ENCODE measurements around the gene C1QL1.
A peak's percentile ranks its signal among the peaks of the same experiment; 100 is the strongest.

Gene C1QL1

DNA sequence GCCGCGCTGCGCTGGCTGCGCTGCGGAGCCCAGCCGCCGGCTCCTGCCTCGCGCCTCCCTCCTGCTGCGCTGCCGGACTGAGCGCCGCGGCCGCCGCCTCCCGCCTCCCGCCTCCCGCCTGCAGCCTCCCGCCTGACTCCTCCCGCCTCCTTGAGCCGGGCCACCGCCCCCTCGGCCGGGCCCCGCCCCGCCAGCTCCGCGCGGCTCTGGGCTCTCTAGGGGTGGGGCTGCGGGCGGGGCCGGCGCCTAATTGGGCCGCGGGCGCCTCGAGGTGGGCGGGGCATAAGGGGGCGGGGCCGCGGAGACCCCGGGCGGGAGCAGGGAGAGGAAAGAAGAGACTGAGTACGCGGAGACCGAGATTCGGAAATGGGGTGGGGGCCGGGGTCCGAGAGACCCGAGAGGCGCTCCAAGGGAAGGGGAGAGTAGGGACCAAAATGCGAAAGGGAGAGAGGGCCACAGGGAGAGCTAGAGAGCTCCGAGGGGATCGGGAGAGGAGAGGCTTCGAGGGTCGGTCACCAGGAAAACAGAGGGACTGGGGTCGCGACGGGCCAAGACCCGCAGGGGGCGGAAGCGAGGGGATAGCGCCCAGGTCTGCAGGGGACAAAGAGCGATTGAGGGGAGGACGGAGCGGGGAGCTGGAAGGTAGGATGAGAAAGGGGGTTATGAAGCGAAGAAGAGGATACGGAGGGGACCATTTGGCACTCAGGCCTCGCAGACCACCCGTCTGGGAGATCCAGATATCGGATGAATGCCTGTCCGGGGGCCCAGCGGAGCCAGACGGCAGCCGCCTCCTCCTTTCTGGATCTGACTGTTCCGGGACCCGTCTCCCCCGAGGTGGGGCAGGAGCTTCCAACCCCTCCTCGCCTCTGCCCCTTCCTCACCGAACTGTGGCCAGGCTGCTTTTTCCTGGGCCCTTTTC, at the start of gene C1QL1:
Gene C1QL1 (minus strand): TSS at position 79 of the 919 bp plus-strand sequence. CDS start 255 bp downstream, outside the sequence.
- DNase-seq = peak; percentile 96

GRCh38 chr17:45016823-45017222, 48.7 kb upstream of the C1QL1 start:
- peak; percentile 93 for DNase-seq

GRCh38 chr17:45016237-45016636, 48.1 kb upstream of the C1QL1 start:
- DNase-seq = no peak

DNA sequence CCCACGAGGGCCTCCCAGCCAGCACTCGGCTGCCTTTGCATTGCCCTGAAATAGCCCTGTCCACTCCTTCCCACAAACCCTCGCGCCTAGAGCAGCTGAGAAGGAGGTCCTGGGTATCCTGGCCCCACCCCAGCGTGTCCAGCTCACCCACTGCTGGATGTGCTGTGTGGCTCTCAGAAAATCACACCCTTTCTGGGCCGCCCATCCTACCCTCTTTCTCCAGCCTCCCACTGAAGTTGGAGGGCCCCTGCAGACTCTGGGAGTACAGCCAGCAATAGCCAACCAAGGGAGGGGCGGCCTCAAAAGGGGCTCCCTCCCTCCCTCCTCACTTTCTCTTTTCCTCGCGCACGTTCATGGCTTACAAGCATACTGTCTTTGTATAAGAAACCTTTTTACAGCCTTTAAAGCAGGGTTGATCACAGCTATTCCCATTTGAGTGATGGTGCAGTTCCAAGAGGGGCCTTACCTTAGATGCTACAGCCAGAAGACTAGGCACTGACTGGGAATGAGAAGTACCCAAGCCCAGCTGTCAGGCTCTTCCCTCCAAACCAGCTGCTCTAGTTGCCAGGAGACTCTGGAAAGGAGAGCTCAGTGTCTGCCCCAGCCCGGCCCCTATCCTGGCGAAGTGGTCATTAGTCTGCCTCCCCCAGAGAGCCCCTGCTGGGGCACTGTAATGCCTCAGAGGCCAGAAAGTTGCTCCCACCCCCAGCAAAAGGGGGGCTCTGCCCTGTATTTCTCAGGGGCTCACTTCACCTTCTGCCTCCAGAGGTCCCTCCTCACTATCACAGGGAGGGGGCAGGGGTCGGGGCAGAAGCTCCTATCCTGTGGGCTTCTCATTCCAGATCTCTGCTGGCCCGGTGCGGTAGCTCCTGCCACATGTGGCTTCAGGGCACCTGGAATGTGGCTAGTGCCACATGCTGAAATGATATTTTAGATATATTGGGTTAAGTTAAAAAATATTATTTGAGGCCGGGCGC, 45.2 kb upstream of the C1QL1 start:
- peak; percentile 77 for DNase-seq

DNA sequence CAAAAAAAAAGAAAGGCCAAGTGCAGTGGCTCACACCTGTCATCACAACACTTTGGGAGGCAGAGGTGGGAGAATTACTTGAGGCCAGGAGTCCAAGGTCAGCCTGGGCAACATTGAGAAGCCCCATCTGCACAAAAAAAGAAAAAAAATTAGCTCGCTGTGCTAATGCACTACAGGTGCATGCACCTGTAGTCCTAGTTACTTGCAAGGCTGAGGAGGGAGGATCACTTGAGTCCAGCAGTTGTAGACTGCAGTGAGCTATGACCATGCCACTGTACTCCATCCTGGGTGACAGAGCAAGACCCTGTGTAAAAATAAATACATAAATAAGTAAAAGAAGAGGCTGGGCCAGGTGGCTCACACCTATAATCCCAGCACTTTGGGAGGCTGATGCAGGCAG, 43.7 kb upstream of the C1QL1 start:
- DNase-seq = no peak

DNA sequence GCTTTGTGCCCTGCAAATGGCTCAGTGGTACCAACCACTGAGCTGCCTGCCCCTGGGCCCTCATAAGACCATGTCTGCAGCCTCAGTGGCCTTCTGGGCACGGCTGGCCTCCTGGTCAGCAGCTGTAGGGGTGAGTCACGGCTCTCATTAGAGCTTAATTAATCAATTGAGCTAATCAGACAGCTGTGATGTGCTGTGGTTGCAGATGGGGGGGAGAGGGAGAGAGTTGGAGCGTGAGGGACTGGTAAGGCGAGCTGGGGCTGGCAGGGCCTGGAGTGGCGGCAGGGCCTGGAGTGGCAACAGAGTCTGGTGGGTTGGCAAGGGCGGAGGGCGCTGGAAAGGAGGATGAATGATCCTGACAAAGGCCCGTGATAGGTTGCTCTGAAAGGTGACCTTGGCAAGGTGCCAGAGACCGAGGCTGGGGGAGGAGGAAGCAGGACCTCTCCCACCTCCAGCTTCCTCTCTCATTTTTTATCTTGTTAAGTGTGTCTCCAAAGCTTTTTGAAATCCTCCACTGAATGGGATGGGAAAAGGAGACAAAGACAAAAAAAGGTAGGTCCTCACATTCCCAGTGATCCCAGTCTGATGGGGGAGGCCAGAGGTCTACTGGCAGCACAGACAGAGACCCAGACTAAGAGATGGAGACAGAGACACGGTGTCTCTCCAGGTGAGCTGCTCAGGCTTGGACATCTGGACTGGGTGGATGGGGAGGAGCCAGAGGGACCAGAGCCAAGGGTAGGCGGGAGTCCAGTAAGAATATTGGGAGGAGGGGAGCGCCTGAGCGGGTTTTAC, 41.8 kb upstream of the C1QL1 start:
- DNase-seq = peak; percentile 83

GRCh38 chr17:45008216-45008615, 40.1 kb upstream of the C1QL1 start:
- no peak for DNase-seq

DNA sequence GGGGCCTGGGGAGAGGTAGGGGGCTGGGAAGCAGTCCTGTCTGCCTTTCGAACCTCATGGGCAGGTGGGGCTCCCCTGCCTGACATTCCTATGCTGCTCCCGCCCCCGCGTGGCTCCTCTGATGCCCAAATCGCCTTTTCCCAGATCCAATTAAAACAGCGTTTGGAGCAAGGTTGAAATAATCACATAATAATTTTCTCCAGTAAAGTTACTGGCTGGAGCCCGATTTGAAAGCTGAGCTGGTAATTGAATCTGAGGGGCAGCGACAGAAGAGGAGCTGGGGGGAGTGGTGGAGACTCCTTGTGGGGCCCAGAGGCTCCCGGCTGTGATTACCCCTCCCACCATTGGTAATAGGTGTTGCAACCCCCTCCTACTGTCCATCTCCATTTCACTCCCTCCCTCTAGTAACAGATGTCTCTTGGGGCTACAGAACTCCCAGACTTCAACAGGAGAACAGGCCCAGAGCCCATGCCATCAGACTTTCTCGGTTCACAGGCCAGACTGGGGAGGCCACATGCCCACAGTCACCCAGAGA, 38.9 kb upstream of the C1QL1 start:
- DNase-seq = peak; percentile 100

GRCh38 chr17:45005700-45006099, 37.6 kb upstream of the C1QL1 start:
- no peak for DNase-seq

- DNase-seq = no peak
Observed at GRCh38 chr17:45004388-45004787, 36.3 kb upstream of the C1QL1 start.

- DNase-seq = peak; percentile 33
Observed at GRCh38 chr17:45003877-45004276, 35.8 kb upstream of the C1QL1 start.

DNA sequence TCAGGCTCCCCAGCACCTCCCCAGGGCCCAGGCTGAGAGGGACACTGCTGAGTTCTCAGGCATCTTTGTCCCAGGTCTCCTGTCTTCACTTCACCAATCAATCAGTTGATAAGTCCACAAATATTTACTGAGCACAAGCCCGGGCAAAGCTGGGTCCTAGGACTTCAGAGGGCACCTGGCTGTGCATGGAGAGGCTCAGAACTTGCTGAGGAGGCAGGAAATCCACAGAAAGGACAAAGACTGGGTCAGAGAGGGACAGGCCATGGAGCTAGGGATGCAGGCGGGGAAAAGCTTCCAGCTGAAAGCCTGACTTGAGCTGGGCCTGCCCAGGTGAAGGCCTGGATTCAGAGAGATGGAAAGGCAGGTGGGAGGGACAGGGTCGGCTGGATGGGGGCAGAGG, 33.2 kb upstream of the C1QL1 start:
- DNase-seq = no peak

DNA sequence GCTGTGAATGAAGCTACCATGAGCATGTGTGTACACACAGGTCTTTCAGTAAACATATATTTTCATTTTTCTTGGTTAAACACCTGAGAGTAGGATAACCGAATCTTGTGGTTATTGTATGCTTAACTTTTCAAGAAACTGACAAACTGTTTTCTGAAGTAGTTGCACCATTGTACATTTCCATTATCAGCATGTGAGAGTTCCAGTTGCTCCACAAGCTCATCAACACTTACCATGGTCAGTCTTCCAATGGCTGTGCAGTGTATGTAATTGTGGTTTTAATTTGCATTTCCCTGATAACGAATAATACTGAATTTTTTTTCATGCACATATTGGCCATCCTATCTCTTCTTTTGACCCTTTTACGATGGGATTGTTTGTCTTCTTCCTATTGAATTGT, 31.3 kb upstream of the C1QL1 start:
- no peak for DNase-seq

DNA sequence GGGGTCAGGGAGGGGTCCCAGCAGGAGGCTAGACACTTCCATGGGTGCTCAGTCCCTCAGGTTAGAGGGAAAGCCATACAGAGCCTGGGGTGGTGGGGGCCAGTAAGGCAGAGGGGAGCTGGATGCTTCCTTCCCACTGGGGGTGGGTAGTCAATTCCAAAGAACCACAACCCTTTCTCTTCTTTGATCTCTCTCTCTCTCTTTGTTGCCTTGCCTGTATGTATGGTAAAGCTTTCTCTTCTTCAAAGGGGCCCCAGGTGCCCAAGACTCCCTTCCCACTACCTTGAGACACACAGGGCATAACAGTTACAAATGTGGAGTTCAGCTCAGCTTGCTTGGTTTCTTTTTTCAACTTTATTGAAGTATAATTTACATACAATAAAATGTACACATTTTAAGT, 30.5 kb upstream of the C1QL1 start:
- no peak for DNase-seq

DNA sequence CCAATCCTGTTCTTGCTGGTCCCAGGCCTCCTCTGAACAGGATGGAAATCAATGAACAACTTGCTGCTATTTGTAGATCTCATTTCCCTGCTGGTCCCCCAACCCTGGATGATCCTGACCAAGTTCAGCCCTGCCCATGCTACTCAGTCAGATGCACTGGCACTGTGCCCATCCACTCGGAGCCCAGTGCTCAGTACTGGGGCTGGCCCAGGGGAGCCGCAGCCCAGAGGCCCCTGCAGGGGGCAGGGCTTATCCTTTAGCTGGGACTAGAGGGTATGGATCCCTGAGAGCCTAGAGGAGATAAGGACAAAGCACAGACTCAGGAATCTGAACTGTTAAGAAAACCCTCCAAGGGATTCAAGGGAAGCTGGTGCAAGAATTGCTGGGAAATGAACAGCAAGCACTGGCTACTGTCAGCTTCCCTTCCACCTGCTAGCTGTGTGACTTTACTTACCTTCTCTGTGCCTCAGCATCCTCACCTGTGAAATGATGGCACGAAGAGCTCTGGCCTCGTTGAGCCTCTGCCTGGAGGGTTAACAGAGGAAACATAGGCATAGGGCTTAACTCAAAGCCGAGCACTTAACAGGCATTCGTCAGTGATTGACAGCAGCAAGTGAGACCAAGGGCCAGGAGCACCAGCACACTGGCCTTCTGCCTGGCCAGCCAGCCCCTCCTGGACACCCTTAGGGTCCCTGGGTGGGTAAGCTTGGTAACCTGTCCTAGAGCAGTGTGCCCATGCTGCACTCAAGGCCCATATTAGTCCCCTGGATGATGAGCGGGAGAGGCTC, 29.8 kb upstream of the C1QL1 start:
- DNase-seq = peak; percentile 83

- peak; percentile 26 for DNase-seq
Observed at GRCh38 chr17:44996304-44996703, 28.2 kb upstream of the C1QL1 start.

DNA sequence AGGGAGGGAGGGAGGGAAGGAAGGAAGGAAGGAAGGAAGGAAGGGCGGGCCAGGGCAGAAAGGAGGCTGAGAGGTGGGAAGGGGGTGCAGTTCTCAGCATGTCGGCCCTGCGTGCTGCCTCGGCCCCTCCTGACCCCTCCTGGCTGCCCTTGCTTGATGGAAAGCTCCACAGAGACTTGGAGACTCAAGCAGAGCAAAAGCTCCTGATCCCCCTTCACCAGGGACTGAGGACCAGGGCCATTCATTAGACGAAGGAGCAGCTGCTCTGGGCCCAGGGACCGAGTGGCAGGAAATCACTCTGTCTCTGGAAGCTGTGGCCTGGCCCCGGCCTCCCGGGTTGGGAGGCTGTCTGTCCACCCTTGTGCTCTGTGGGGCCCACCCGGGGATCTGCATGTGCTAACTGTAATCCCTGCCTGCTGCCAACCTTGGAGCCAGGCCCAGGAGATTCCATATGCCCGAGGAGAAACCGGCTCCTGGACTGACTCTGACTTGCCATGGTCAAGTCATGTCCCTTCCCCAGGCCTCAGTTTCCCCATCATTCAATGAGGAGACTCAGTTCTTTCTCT, 27.4 kb upstream of the C1QL1 start:
- DNase-seq = peak; percentile 57

DNA sequence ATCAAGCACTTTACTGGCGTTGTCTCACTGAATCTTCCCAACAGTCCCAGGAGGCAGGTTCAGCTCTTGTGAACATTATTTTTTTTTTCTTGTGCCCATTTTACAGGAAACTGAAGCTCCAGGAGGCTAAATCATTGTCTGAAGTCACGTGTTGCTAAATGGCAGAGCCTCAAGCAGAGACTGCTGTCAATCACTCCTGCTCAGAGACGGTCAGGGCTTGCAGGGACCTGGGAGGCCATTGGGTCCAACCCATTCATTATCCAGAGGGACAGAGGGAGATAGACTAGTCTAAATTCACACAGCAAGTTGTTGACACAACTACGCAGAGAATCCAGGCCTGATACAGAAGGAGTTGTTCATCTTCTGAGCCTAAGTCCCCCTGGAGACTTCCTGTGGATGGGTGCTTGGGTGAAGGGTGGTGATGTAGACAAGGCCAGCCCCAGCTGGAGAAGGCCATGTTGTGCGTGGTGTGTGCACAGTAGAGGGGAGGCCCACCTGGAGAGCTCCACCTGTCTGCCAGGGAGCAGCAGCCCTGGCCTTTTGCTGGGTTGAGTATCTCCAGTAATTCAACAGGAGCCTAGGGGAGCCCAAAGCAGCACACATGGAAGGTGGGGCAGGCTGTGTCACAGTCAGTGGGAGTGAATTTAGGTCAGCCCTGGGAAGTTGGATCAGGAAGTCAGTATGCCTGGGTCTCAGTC, 24.3 kb upstream of the C1QL1 start:
- no peak for DNase-seq

DNA sequence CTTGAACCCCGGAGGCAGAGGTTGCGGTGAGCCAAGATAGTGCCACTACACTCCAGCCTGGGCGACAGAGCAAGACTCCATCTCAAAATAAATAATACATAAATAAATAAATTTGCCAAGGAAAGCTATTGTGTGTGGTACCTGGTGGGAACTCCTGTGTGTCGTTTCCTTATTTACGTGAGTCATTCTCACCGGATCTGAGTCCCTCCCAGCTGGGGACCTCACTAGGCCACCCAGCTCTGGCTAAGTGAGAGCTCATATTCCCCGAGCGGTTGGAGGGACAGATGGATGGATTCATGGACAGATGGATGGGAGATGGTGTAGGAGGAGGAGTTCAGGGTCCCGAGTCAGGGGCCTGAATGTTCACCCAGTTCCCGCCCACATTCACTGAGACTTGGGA, 22.9 kb upstream of the C1QL1 start:
- DNase-seq = peak; percentile 91

DNA sequence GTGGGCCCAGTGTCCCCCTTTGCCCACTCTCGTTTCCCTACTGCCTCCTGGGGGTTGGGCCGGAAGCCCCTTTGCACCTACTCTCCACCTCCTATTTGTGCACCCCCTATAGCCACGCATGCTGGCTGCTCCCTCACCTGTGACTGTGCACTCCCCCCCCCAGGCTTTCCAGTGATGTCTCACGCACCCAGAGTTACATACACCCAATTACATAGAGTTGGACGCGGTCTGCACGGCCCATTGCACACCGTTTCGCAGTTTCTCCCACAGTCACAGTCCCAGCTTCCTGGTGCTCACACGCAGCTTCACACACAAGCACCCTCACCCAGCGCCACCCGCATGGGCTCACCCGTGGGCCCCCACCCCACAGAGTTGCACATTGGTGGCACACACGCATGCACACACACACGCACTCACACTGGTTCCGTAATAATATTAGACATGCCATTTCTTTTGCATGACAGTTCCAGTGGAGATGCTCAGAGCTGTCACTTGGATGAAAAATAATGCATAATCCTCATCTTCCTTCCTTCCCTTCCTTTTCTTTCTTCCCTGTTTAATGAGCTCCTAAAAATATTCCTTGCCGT, 21.5 kb upstream of the C1QL1 start:
- DNase-seq = no peak

All from NCI-H82 (cell line).